Body of pancreas (tissue), 4 donors: Measurements from ENCODE around the gene DMBT1. TPM values are rescaled to one million over a fixed set of nuclear protein-coding genes. Genes with fewer than 3 reads are reported as not detected.

Experiments used
- ATAC-seq: fragments of 150-250 bp; one replicate; pipeline ENCODE4 v1.9.1; 2016
- DNase-seq, 4 donors: peaks; one replicate each; pipeline ENCODE4 v3.0.0-alpha.2; 2019
- H3K27ac ChIP-seq, 4 donors: fragments of 200-600 bp; sonication (generic); 1 replicate in 3 of 4; 2 replicates in 1 of 4; pipeline versions ENCODE4 v1.5.1 to v1.6.1; 2016 to 2019; ENCODE audit warnings: mild to moderate bottlenecking in 1 of 4, mixed read lengths in 1 of 4, moderate library complexity in 1 of 4
- H3K27me3 ChIP-seq, 2 donors: fragments of 200-600 bp; sonication (generic); one replicate each; pipeline ENCODE4 v1.6.0; 2016; ENCODE audit warnings: mild to moderate bottlenecking in 1 of 2
- H3K36me3 ChIP-seq, 2 donors: fragments of 200-600 bp; sonication (generic); replicated peaks in 1 of 2; 2 replicates each; pipeline ENCODE4 v1.5.1; 2016; ENCODE audit warnings: low read depth in 2 of 2; ENCODE audit not compliant: insufficient read depth in 1 of 2
- H3K4me1 ChIP-seq: fragments of 200-600 bp; sonication (generic); one replicate; pipeline ENCODE4 v1.6.0; 2016
- H3K4me3 ChIP-seq, 2 donors: fragments of 200-600 bp; sonication (generic); 1 replicate in 1 of 2; 2 replicates in 1 of 2; pipeline ENCODE4 v1.5.1; 2016 to 2019
- H3K9me3 ChIP-seq, 3 donors: fragments of 200-600 bp; sonication (generic); 1 replicate in 2 of 3; 2 replicates in 1 of 3; pipeline ENCODE4 v1.5.1; 2016
- POLR2A ChIP-seq, 3 donors: fragments of 450-650 bp; IDR thresholded peaks; one replicate each; pipeline ENCODE4 v1.6.1; 2016; ENCODE audit warnings: antibody characterized with exemption in 3 of 3, mild to moderate bottlenecking in 2 of 3
- WGBS, 2 donors: methylation state at CpG; one replicate each; pipeline ENCODE4 v1.1.5; 2017; 5-methylcytosine and 5-hydroxymethylcytosine counted together
- intact Hi-C: fragments of 100-400 bp; cut with DNase I; formaldehyde crosslinking; loops from one replicate; pipeline ENCODE4 v1.15.1; 2023
- total RNA-seq, 2 donors: library from RNA; depleted of rRNA; stranded (reverse); fragments of >200 nt; gene quantifications; one replicate each; pipeline ENCODE4 v1.1.0, GENCODE V29; 2016
- TF ChIP-seq, protein P1 (sequence below), 7 experiments: fragments of 450-650 bp in 4 of 7; fragments of 200-600 bp in 3 of 7; sonication (generic) in 3 of 7; IDR thresholded peaks; one replicate each; pipeline ENCODE4 v1.5.1; 2016 to 2019; ENCODE audit warnings: antibody characterized with exemption in 7 of 7

The DMBT1 gene
- total RNA-seq, 2 donors from 2014 or later = 0.26 to 0.33 TPM

DNA sequence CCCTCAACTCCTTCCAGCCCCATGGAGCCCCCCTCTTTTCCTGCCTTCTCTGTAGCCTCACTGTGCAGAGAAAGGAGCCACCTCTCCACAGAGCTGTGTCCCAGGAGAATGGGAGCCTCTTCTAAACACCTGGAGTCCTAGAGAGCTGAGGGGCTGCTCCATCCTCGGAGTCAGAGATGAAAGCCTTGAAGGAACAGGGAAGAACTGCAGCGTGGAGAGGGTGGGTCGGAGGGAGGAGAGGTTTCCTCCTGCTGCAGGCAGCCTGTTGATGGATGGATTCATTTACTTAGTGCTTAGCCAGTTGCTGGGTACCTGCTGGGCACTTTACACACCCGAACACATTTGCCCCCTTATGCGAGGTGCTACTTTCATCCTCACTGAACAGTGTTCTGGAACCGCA is 100.1 kb downstream of the DMBT1 start:
- TF ChIP-seq POLR2A (IDR thresholded peaks at IDR 0.05) = no peak
- TF ChIP-seq, protein P1, sequence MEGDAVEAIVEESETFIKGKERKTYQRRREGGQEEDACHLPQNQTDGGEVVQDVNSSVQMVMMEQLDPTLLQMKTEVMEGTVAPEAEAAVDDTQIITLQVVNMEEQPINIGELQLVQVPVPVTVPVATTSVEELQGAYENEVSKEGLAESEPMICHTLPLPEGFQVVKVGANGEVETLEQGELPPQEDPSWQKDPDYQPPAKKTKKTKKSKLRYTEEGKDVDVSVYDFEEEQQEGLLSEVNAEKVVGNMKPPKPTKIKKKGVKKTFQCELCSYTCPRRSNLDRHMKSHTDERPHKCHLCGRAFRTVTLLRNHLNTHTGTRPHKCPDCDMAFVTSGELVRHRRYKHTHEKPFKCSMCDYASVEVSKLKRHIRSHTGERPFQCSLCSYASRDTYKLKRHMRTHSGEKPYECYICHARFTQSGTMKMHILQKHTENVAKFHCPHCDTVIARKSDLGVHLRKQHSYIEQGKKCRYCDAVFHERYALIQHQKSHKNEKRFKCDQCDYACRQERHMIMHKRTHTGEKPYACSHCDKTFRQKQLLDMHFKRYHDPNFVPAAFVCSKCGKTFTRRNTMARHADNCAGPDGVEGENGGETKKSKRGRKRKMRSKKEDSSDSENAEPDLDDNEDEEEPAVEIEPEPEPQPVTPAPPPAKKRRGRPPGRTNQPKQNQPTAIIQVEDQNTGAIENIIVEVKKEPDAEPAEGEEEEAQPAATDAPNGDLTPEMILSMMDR (IDR thresholded peaks at IDR 0.05) = no peak
- ATAC-seq (no peak), DNase-seq (no peak)
- H3K27me3 ChIP-seq = no peaks in the 10 kb centered on the region
- H3K27ac ChIP-seq = no peak overlapping the region
- no peaks in the 10 kb centered on the region for H3K9me3 ChIP-seq
- no peak overlapping the region for H3K4me3 ChIP-seq
- WGBS, 2 donors = 76 to 86% methylated on average over 6 of the region's 6 CpGs
- intact Hi-C loops = no loop called here
- no peaks in the 10 kb centered on the region for H3K36me3 ChIP-seq
- H3K4me1 ChIP-seq = peaks cover 4% of the 10 kb centered on the region

DNA sequence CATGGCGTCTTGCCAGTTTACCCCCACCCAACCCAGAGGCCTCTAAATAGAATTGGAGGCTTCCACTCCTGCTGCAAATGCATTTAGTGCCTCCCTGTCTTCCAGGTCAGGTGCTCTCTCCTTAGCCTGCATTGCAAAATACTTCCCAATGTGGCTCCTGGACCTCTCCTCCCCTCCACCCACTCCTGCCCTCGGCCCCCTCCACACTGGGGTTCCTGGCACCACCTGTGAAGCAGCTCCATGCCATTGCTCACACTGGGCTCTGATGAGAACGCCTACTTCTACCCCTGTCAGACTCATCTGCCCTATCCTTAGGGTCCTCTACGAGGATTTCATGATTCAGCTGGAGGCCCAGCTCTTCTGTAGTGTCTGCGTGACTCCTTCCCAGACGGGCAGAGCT is 101.7 kb downstream of the DMBT1 start:
- ATAC-seq (no peak), DNase-seq (no peak)
- H3K27me3 ChIP-seq = no peaks in the 10 kb centered on the region
- 72 to 74% methylated on average over 6 of the region's 6 CpGs for WGBS, 2 donors
- no peak overlapping the region for H3K27ac ChIP-seq
- intact Hi-C loops = no loop called here
- H3K4me1 ChIP-seq = peaks cover 4% of the 10 kb centered on the region
- TF ChIP-seq, protein P1 (IDR thresholded peaks at IDR 0.05) = no peak
- TF ChIP-seq POLR2A (IDR thresholded peaks at IDR 0.05) = no peak
- no peaks in the 10 kb centered on the region for H3K36me3 ChIP-seq
- no peak overlapping the region for H3K4me3 ChIP-seq
- H3K9me3 ChIP-seq = no peaks in the 10 kb centered on the region

DNA sequence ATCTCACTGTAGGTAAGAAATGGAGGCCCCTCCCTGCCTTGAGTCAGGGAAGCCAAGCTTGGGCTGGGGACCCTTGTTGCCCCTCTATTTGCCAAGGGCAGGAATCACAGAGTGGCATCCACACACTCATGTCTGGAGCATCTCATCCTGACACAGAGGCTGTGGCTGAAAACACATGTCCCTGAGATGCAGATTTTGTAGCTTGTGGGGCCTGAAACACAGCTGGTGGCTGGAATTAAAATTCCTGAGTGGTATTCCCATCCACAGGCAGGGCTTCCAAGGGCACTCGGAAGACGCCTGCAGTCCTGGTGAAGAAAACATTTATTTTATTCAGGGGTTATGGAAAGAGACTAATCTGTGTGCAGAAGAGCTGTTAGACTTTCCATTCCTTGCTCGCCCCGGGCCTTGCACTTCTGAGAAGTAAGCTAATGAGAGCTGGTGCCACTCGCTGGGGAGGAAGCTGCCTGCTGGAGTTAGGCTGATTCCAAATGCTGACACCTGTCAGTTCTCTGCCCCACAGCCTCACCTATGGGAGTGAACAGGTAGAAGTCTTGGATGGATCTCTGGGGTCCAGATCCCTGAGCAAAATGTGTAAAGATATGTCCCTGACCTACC is 103.1 kb downstream of the DMBT1 start:
- H3K4me1 ChIP-seq = peaks cover under 1% of the 10 kb centered on the region
- no peak for ATAC-seq
- H3K27me3 ChIP-seq = no peaks in the 10 kb centered on the region
- no peaks in the 10 kb centered on the region for H3K36me3 ChIP-seq
- whole genome bisulfite sequencing, 2 donors = 84 to 89% methylated on average over 4 to 5 of the region's 5 CpGs
- no peak for DNase-seq
- no peak overlapping the region for H3K4me3 ChIP-seq
- no peaks in the 10 kb centered on the region for H3K9me3 ChIP-seq
- TF ChIP-seq, protein P1 (IDR thresholded peaks at IDR 0.05) = no peak
- TF ChIP-seq POLR2A (IDR thresholded peaks at IDR 0.05) = no peak
- H3K27ac ChIP-seq = no peak overlapping the region
- intact Hi-C loops = no loop called here

DNA sequence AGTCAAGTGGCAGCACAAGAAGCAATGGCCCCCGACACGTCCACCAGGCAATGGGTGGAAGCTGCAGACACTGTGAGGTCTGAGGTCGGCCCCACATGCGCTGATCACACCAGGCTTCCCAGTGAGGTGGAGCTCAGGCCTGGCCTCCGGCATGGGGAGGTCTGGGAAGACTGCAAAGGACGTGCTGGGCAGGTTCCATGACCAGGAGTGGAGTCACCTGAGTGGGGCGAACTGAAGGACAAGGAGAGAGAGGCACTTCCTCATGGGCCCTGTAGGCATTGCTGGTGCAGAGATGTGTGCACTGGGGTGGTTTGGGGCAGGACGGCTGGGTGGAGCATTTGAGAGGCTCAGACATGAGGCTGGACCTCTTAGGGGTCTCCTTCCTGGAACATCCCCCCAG is 103.9 kb downstream of the DMBT1 start:
- Histone ChIP-seq H3K27ac (no peak overlapping the region), H3K27me3 (no peaks in the 10 kb centered on the region), H3K36me3 (no peaks in the 10 kb centered on the region), H3K4me1 (peaks cover 4% of the 10 kb centered on the region), H3K9me3 (no peaks in the 10 kb centered on the region), H3K4me3 (no peak overlapping the region)
- WGBS, 2 donors = 79 to 100% methylated on average over 2 to 8 of the region's 8 CpGs
- intact Hi-C loops = no loop called here
- TF ChIP-seq, protein P1 (IDR thresholded peaks at IDR 0.05) = no peak
- no peak for TF ChIP-seq POLR2A (IDR thresholded peaks at IDR 0.05)
- ATAC-seq = no peak
- DNase-seq = no peak

DNA sequence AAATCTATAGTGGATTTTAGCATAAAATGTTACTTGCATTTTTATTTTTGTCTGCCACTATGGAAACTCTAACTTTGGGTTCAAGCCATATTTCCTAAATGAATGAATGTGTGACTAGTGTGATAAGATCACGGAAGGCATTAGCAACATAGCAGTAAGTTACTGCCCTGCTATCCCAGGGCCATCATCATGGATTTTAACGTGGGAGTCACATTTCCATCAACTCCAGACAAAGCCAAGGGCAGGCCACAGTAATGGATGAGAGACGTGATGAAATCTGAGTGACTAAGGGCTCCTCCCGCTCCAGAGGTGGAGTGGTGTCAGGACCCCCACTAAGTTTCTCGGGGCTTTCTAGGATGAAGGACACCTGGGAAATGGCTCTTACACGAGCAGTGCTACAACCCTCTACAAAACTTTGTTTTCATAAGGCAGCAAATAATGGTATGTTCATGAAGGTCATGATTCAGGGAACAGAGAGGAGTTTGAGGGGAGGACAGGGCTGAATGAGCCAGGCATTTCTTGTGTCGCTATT is 104.8 kb downstream of the DMBT1 start:
- no peak overlapping the region for H3K4me3 ChIP-seq
- DNase-seq = no peak
- WGBS, 2 donors = 77% methylated on average over 7 of the region's 7 CpGs
- H3K36me3 ChIP-seq = no peaks in the 10 kb centered on the region
- TF ChIP-seq, protein P1 (IDR thresholded peaks at IDR 0.05) = no peak
- no peak for TF ChIP-seq POLR2A (IDR thresholded peaks at IDR 0.05)
- ATAC-seq = no peak
- no peaks in the 10 kb centered on the region for H3K27me3 ChIP-seq
- H3K27ac ChIP-seq = no peak overlapping the region
- intact Hi-C loops = no loop called here
- H3K9me3 ChIP-seq = no peaks in the 10 kb centered on the region
- peaks cover 5% of the 10 kb centered on the region for H3K4me1 ChIP-seq
